Neural crest cell (in vitro differentiated cells): ENCODE results near the gene RPP25. TPM values are rescaled to one million over a fixed set of nuclear protein-coding genes. Genes with fewer than 3 reads are reported as not detected.
A peak's percentile ranks its signal among the peaks of the same experiment; 100 is the strongest.
"Not testable (repeated sequence)": the region's sequence is repeated elsewhere in the genome, so short reads cannot be mapped to it uniquely, and the experiment has no call there.

Source experiments
- DNase-seq: peaks from one replicate; pipeline ENCODE4 v3.0.0; 2021; ENCODE audit warnings: low read depth, mixed read lengths, low spot score
- H3K27ac Mint-ChIP-seq: one replicate; pipeline ENCODE4 v1.8.0; 2021; ENCODE audit warnings: mild to moderate bottlenecking, mixed read lengths; ENCODE audit not compliant: unreplicated experiment
- H3K27me3 Mint-ChIP-seq: 2 replicates; pipeline ENCODE4 v1.8.0; 2021; ENCODE audit warnings: low read depth, mild to moderate bottlenecking, mixed read lengths
- H3K36me3 Mint-ChIP-seq: 2 replicates; pipeline ENCODE4 v1.8.0; 2021; ENCODE audit warnings: low read depth, mild to moderate bottlenecking, mixed read lengths
- H3K4me1 Mint-ChIP-seq: 2 replicates; pipeline ENCODE4 v1.8.0; 2021; ENCODE audit warnings: mixed read lengths
- H3K4me3 Mint-ChIP-seq: one replicate; pipeline ENCODE4 v1.8.0; 2021; ENCODE audit warnings: mild to moderate bottlenecking, mixed read lengths
- H3K9me3 Mint-ChIP-seq: 2 replicates; pipeline ENCODE4 v1.8.0; 2021; ENCODE audit warnings: mixed read lengths
- CTCF ChIP-seq: fragments of 200-600 bp; sonication (generic); conservative IDR thresholded peaks from 2 replicates; pipeline ENCODE4 v1.5.0; 2021; ENCODE audit warnings: antibody characterized with exemption, mild to moderate bottlenecking
- total RNA-seq: library from RNA; stranded (reverse); gene quantifications from 2 replicates; pipeline ENCODE4 v1.2.1, GENCODE V29; 2021

The RPP25 gene
- total RNA-seq, 1 donor from 2014 or later = 6.2 TPM

GRCh38 chr15:74937272-74937589, 19.3 kb downstream of the RPP25 start:
- TF ChIP-seq CTCF = no peak
- Mint-ChIP-seq H3K36me3 (no peaks in the 10 kb centered on the region), H3K4me1 (peaks cover 23% of the 10 kb centered on the region), H3K27ac (peak overlapping the region; percentile 22), H3K4me3 (peak overlapping the region; percentile 91), H3K27me3 (no peaks in the 10 kb centered on the region), H3K9me3 (no peaks in the 10 kb centered on the region)
- no peak for DNase-seq

- peak overlapping the region; percentile 82 for H3K4me3 Mint-ChIP-seq
- H3K36me3 Mint-ChIP-seq, H3K27me3 Mint-ChIP-seq, H3K9me3 Mint-ChIP-seq, DNase-seq, H3K27ac Mint-ChIP-seq: not testable (repeated sequence)
- H3K4me1 Mint-ChIP-seq = peaks cover 23% of the 10 kb centered on the region
Measured at GRCh38 chr15:74935193-74935592, 21.4 kb downstream of the RPP25 start.

GRCh38 chr15:74933573-74933972, 23.0 kb downstream of the RPP25 start:
- peak overlapping the region; percentile 47 for H3K4me3 Mint-ChIP-seq

GRCh38 chr15:74928771-74929198, 27.8 kb downstream of the RPP25 start:
- H3K27me3 Mint-ChIP-seq = no peaks in the 10 kb centered on the region
- H3K27ac Mint-ChIP-seq = no peak overlapping the region

More at GRCh38 chr15:74933573-74933972, 23.0 kb downstream of the RPP25 start:
- DNase-seq = no peak
- Mint-ChIP-seq H3K27me3 (no peaks in the 10 kb centered on the region), H3K36me3 (no peaks in the 10 kb centered on the region), H3K4me1 (peaks cover 16% of the 10 kb centered on the region), H3K27ac (no peak overlapping the region), H3K9me3 (no peaks in the 10 kb centered on the region)
- no peak for TF ChIP-seq CTCF

GRCh38 chr15:74924525-74924924, 32.0 kb downstream of the RPP25 start:
- no peaks in the 10 kb centered on the region for H3K4me1 Mint-ChIP-seq

More at GRCh38 chr15:74928771-74929198, 27.8 kb downstream of the RPP25 start:
- Mint-ChIP-seq H3K4me3 (no peak overlapping the region), H3K4me1 (no peaks in the 10 kb centered on the region), H3K36me3 (peaks cover 6% of the 10 kb centered on the region), H3K9me3 (no peaks in the 10 kb centered on the region)
- no peak for DNase-seq
- no peak for TF ChIP-seq CTCF

GRCh38 chr15:74920456-74920855, 36.1 kb downstream of the RPP25 start:
- Mint-ChIP-seq H3K9me3 (no peaks in the 10 kb centered on the region), H3K27me3 (no peaks in the 10 kb centered on the region), H3K36me3 (peaks cover 3% of the 10 kb centered on the region), H3K4me3 (no peak overlapping the region), H3K4me1 (no peaks in the 10 kb centered on the region), H3K27ac (no peak overlapping the region)
- DNase-seq = no peak
- TF ChIP-seq CTCF = no peak

More at GRCh38 chr15:74924525-74924924, 32.0 kb downstream of the RPP25 start:
- H3K9me3 Mint-ChIP-seq = no peaks in the 10 kb centered on the region
- no peak for DNase-seq
- TF ChIP-seq CTCF = no peak
- no peak overlapping the region for H3K4me3 Mint-ChIP-seq
- H3K27ac Mint-ChIP-seq = no peak overlapping the region
- H3K36me3 Mint-ChIP-seq = peaks cover 9% of the 10 kb centered on the region
- no peaks in the 10 kb centered on the region for H3K27me3 Mint-ChIP-seq
